ENCODE data around the gene ADH6.

DNA sequence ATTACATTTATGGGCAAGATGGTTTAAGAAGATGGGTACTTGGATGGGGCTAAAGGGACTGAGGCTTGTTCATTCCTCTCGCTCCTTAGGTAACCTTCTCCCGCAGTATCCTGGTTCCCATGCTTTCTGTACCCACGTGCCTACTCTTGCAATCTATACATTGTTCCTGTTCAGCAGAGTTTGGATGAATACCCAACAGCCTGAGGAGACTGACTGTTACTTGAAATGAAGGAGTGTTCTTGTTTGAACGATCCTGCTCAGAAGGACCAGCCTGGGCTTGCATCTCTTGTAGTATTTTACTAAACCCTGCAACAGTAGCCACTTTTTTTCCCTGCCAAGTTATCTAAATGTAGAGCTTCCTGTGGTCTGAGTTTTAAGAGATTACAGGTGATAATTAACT, 33.7 kb upstream of the ADH6 start:
- TF ChIP-seq GABPA (IDR thresholded peaks at IDR 0.05; ENCODE audit: borderline replicate concordance, insufficient read depth, low read length) = no peak
- TF ChIP-seq EZH2 (IDR thresholded peaks at IDR 0.05; ENCODE audit: low read depth, low read length, severe bottlenecking) = no peak
- no peak for TF ChIP-seq CTCF (IDR thresholded peaks at IDR 0.05; ENCODE audit: control extremely low read depth in 1 of 3, insufficient read depth in 1 of 3, low read depth in 1 of 3, low read length in 3 of 3)
- no peak for TF ChIP-seq CHD1 (IDR thresholded peaks at IDR 0.05; ENCODE audit: low read depth, low read length)
- TF ChIP-seq POLR2A (IDR thresholded peaks at IDR 0.05; ENCODE audit: control extremely low read depth in 1 of 2, low read depth in 2 of 2, low read length in 2 of 2) = no peak
- TF ChIP-seq EGR1 (IDR thresholded peaks at IDR 0.05; ENCODE audit: borderline replicate concordance, low read depth, low read length) = no peak
